Anterior cingulate cortex (tissue), 58 donors: ENCODE data around the gene KAZN.

Experiments used
- DNase-seq, 58 donors: peaks; one replicate each; lab custom pipeline; 2025; lab: John Stamatoyannopoulos, UW

KAZN gene

DNA sequence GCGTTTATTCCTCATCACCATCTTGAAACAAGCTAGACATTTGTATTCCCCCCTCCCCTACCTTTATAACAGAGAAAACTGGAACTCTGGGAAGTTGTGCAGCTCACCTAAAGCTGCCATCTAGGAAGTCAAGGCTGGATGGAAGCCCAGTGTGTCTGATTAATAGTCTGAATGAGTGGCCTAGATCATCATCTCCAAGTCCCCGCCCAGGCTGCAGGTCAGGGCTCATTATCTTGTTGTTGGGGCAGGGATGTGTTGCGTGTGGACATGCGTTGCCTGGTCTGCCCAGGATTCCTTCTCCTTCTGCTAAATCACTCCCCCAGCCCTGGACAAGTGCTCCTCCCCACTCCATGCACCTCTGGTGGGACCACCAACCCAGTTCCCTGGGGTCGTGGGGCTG is 14.7 kb upstream of the KAZN start:
- DNase-seq = no peak

DNA sequence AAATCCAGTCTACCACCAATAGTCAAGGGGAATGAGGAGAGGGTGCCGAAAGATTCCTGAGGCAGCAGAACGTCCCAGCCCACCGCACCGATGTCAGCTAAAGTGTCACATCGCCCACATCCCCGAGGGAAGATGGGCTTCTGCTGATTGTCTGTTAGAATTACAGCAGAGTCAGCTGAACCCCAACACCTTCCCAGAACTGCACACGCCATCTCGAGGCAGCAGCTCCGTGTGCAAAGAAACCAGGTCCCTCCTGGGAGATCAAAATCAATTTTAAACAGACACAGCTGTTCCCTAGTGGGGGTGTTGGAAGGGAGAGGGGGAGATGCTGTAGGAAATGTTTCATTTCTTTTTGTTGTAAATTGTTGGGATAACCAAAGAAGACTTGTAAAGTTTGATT is 12.8 kb upstream of the KAZN start:
- no peak for DNase-seq

GRCh38 chr1:14590411-14591180 is 7.9 kb upstream of the KAZN start:
- no peak for DNase-seq

DNA sequence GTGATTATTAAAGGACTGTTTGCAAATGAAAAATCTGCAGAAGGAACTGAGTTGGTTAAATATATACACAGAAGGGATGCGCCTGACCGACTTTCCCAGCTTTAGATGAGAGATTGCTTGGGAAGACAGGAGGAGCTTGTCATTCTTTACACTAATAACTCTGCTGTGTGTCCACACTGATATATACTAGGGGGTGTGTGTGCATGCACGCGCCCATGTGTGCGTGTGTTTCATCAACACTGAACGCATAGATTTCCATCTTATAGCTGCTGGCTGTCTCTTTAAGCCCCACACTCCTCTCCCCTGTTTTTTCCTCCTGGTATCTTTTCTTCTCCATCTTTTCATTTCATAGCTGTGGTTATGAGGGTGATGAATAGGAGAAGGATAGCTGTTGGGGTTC is 6.9 kb upstream of the KAZN start:
- DNase-seq = no peak

- no peak for DNase-seq
Observed at GRCh38 chr1:14592004-14592631, 6.4 kb upstream of the KAZN start.

- no peak for DNase-seq
Observed at GRCh38 chr1:14593302-14593701, 5.2 kb upstream of the KAZN start.

- no peak for DNase-seq
Observed at GRCh38 chr1:14594045-14594444, 4.4 kb upstream of the KAZN start.

DNA sequence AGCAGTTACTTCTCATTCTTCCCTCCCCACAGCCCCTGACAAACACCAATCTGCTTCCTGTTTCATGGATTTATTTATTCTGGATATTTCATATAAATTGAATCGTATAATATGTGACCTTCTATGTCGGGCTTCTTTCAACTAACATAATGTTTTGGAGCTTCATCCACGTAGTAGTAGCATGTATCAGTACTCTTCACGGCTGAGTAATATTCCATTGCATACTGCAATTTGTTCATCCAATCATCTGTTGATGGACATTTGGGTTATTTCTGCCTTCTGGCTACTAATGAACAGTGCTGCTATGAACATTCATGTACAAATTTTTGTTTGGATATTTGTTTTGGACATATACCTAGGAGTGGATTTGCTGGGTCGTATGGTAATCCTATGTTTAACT is 1.9 kb upstream of the KAZN start:
- DNase-seq = no peak

- DNase-seq = no peak
Observed at GRCh38 chr1:14597343-14598006, 1.0 kb upstream of the KAZN start.

- peak in 7 of 58 donors; percentile 6 to 58 (median 48) for DNase-seq
Observed at GRCh38 chr1:14598007-14598497, 433 bp upstream of the KAZN start.

DNA sequence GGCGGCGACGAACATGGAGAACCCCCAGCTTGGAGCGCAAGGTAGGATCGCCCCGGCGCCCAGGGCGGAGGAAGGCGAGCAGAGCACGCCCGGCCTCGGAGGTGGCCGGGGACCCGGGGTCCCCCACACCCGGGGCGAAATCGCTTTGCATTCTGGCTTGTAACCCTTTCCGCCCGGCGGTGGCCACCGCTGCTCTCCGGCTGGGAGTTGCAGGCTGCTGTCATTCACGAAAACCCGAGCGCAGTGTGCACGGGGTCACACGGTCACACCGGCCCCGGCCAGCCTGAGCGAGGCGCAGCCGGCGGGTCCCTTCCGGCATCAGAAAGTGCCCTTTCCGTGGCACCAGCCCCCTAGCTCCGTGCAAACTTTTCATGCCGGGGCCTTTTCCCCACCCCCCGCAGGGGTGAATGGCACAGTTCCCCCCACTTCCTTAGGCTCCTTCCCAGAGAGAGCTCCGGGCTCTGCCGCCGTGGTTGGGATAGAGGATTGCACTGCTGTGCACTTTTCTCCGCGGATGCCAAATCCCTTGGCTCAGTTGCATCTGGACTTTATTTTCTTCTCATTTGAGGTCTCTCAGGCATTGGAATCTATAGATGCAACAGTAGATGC is 802 bp downstream of the KAZN start:
- peak in 10 of 58 donors; percentile 12 to 44 (median 22) for DNase-seq

DNA sequence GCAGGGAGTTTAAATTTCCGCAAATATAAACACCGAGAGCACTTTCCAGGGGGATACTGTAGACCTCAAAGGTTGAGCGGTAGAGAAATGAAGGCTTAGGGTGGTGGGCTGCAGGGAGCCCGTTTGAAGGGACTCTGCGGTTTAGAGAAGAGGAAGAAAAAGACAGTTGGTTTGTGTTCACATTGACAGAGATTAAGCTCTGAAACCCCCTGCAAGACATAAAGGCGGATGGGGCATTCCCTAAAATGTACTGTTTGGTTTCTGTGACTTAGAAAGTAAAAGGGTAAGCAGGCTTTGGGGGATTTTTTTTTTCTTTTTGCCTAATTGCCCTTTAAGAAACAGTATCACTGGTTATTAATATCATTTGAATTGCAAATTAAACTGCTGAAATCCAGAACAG is 1.3 kb downstream of the KAZN start:
- no peak for DNase-seq

GRCh38 chr1:14600405-14601112 is 2.1 kb downstream of the KAZN start:
- no peak for DNase-seq

GRCh38 chr1:14602136-14602535 is 3.7 kb downstream of the KAZN start:
- peak in 32 of 58 donors; percentile 6 to 71 (median 28) for DNase-seq

- no peak for DNase-seq
Observed at GRCh38 chr1:14603645-14604044, 5.2 kb downstream of the KAZN start.

- no peak for DNase-seq
Observed at GRCh38 chr1:14604414-14604813, 5.9 kb downstream of the KAZN start.

- no peak for DNase-seq
Observed at GRCh38 chr1:14605945-14606344, 7.5 kb downstream of the KAZN start.

- DNase-seq = no peak
Observed at GRCh38 chr1:14606632-14607031, 8.1 kb downstream of the KAZN start.

GRCh38 chr1:14607295-14607694 is 8.8 kb downstream of the KAZN start:
- DNase-seq = peak in 4 of 58 donors; percentile 11 to 36 (median 24)

DNA sequence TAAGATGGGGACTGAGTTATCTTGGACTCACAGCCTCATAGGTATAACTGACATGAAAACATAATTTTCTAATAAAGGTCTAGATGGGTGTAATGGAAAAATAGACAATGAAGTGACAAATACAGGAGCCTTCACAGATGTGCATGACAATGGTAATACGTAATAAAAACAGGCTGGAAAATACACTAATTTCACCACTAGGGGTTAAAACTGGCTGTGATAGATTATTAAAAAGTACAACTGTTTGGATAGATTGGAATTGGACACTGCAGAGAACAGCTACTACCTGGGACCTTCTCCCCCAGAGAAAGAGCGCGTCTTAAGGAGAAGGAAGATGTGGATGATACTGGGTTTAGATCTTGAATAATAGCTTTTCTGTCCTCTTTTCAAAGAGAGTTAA is 9.8 kb downstream of the KAZN start:
- DNase-seq = no peak
